ENCODE results near the gene ALOX5.

The ALOX5 gene

DNA sequence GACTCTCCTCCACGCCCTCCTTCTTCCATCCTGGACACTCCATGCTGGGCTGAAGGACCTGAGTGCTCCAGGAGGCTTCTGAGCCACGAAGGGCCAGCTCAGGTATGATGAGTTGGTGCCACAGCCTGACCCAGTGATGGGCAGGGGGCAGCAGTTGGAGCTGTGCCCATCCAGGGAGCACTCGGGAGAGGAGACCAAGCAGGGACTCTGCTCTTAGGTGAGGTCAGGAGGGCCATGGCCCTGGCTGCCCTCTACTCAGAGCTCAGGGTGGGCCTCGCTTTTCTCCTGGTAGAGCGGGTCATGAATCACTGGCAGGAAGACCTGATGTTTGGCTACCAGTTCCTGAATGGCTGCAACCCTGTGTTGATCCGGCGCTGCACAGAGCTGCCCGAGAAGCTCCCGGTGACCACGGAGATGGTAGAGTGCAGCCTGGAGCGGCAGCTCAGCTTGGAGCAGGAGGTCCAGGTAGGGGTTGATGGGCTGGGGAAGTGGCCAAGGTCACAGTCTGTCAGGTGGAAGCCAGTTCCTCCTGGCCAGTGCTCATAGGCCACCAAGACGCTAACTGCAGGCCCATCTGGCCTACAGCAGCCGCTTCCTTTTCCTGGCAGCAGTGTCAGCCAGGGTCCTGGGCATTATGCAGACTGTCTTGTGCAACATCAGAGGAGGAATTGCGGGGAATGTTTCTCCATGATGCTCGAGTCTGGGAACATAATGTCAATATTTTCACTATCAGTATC lies 50.8 kb downstream of the ALOX5 start:
- no peak for DNase-seq (ENCODE audit: low read depth)

GRCh38 chr10:45425621-45426563 lies 51.9 kb downstream of the ALOX5 start:
- no peak for DNase-seq (ENCODE audit: low read depth)

DNA sequence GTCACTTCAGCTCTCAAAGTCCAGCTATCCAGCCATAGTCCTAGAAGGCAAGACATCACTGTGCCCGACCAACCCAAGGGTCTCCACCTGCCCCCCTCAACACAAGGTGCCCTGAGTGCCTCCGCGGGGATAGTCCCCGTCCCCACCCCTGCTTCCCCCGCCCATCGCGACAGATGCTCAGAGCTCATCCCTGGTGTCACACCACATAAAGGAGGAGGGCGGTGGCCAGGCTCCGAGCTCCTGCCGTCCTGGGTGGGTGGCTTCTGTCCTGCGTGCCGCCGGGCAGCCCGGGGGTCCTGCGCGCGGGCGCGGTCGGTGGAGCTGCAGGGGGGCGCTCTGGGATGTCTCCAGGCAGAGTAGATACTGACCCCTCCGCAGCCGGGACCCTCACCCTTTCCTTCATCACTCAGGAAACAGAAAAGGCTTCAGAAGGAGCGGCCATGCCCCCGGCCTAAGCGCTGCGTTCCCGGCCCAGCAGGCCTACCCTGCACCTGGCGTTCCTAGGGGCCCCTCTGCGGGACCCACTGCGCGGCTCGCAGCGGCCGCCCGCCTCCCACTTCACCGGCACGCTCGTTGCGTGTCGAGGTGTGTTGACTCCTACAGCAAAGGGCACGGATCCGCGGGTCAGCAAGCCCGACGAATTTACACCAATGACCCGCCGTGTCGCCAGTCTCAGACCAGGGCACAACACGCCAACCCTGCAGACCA lies 53.4 kb downstream of the ALOX5 start:
- DNase-seq (ENCODE audit: low read depth): no peak

- no peak for DNase-seq (ENCODE audit: low read depth)
Measured at GRCh38 chr10:45427970-45428366, 54.0 kb downstream of the ALOX5 start.

DNA sequence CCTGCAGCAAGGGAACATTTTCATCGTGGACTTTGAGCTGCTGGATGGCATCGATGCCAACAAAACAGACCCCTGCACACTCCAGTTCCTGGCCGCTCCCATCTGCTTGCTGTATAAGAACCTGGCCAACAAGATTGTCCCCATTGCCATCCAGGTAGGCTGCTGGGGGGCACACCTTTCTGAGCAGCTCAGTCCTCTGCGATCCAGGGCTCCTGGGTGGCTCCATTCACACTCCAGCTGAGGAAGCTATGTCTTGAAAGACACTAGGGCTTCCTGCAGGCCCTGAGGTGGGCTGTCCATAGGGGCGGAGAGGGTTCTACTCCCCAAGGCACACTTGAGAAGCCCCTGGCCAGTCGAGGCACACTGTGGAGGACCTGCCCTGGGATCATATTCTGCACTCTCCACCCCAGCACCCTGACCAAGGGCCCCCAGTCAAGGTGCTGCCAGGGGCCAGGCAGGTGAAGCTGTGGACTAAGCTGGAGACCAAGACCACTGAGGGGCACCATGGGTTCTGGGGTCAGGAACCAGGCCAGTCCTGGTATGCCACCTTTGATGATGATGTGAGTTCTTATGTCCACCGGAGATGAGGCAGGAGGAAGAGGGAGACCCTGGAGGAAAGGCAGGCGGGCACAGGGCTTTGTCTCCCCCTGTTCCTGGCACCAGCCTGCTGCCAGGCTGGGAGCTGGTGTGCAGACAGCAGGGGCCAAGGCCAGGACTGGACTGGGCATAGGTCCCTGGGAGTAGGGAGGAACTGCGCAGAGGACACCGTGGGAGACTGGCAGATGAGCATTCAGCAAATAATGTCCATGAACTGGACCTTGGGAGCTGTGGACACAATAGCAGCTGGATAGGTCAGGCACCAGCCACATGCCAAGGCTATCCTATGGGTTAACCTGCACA lies 54.8 kb downstream of the ALOX5 start:
- no peak for DNase-seq (ENCODE audit: low read depth)

DNA sequence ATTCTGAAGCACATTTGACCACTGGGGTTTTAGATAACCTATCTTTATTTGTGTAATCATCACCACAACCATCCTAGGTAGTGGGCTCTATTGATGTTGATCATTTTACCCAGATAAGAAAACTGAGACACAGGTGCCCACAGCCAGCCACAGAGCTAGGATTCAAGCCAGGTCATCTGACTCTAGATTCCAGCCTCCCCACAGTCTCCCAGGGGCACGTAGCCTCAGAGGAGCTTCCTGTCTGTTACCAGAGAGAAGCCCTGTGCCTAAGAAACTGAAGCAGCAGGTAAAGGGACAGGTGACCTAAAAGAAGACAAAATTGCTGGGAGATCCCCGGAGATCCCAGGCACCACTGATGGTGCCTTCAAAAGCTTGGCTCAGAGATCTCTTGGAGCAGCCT lies 55.8 kb downstream of the ALOX5 start:
- DNase-seq (ENCODE audit: low read depth): no peak

DNA sequence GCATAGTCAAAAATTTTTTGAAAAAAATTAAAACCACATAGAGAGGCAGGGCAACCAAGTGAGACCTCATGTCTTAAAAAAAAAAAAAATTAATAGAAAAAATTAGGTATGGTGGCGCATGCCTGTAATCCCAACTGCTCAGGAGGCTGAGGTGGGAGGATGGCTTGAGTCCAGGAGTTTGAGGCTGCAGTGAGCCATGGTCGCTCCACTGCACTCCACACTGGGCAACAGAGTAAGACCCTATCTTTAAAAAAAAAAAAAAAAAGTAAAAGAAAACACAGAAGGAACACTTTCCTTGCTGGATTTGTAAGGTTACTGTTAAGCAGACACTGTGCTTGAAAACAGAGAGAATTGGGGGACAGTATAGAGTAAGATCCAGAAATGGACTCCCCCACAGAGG lies 58.1 kb downstream of the ALOX5 start:
- DNase-seq (ENCODE audit: low read depth): no peak

DNA sequence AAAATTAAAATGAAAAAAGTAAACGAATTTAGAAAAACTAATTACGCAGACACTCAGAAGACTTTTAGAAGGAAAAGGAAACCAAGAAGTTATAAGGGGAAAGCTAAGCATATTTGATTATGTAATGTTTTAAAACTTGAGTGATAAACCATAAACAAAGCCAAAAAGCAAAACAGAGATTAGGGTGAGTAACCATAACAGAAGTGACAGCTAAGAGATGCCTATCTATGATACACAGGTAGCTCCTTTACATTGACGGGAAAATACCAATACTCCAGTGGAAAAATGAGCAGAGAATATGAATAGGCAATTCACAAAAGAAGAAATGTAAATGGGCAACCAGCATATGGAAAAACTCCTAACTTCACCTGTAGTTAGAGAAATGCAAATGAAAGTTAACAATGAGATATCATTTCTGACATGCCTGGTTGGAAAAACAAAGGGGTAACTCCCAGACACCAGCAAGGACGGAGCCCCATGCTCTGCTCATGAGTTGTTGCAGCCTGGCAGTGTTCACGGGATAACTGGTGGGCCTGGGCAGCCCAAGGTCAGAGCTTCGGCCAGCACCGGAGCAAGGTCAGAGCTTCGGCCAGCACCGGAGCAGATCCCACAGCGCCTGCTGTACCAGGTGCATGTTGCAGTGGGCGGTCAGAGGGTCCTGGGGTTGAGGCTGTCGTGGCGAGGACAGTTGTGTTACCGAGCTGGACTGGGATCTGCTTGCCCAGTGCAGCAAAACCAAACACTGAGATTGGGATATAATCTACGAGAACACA lies 58.9 kb downstream of the ALOX5 start:
- DNase-seq (ENCODE audit: low read depth): no peak

DNA sequence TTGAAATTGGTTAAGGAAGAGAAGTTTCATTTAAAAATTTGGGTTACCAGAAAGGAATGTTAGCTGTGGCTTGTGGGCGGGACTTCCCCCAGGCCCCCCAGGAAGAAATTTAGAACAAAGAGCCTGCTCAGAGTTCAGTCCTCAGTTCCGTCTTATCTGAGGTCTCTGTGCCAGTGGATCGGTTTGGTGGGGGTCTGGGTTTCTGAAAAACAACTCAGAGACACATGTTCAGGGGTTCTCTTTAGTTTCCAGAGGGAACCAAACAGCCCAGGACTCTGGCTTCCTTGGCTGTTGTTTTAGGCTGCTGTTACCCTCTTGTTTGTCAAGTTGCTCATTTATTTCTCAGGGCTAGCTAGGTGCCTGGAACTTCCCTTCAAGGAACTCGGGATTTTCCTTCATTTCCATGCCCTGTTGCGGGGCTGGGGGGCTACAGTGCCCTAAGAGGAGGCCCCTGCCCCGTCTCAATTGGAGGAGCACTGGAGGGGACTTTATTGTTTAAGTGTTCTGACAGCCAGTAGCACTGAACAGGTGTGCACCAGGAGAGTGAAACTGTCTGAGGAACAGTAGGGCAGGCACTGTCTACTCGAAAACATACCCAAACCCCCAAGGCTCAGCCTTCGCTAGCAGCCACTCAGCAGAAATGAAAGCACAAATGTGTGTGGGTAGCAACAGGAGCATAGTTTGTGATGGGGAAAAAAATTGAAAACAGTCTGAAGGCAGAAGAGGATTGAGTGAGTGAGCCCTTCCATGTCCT lies 59.9 kb downstream of the ALOX5 start:
- no peak for DNase-seq (ENCODE audit: low read depth)

GRCh38 chr10:45437587-45438465 lies 63.8 kb downstream of the ALOX5 start:
- DNase-seq (ENCODE audit: low read depth): no peak

GRCh38 chr10:45438466-45439090 lies 64.6 kb downstream of the ALOX5 start:
- DNase-seq (ENCODE audit: low read depth): no peak

- DNase-seq (ENCODE audit: low read depth): no peak
Measured at GRCh38 chr10:45439365-45439764, 65.3 kb downstream of the ALOX5 start.

- no peak for DNase-seq (ENCODE audit: low read depth)
Measured at GRCh38 chr10:45439873-45440272, 65.9 kb downstream of the ALOX5 start.

DNA sequence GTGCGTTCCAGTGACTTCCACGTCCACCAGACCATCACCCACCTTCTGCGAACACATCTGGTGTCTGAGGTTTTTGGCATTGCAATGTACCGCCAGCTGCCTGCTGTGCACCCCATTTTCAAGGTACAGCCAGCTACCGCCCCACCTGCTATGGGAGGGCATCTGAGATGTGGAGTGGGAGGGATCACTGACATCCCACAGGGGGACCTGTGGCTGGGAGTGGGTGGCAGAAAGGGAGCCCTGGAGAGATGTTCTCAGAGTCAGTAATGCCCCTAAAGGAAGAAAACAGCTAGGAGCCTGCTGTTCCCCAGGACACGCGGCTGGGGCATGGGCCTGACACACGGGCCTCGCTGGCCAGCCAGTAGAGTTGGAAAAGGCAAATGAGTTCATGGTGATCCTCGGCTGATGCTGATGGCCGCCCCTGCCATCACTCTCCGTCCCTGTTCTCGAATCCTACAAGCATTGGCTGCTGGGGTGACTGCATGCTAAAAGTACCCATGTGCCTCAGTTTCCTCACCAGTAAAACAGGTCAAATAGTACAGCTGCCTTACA lies 66.6 kb downstream of the ALOX5 start:
- DNase-seq (ENCODE audit: low read depth): no peak

GRCh38 chr10:45441239-45442190 lies 67.5 kb downstream of the ALOX5 start:
- no peak for DNase-seq (ENCODE audit: low read depth)

DNA sequence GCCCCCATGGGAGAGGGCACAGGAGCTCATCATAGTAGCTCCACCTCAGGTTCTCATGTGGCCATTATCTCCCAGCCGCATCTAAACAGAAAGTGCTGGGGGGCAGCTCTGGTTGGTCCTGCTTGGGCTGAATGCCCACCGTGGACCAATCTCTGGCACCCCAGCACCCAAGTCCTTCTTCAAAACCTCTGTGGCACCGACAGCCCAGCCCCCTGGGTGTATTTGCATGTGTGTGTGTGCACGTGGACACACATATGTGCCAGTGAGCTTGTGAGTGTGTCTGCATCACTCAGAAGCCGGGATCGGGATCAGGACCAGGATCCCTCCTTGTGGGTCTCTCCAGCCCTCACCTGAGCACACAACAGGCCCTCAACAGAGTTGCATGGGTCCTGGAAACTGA lies 68.2 kb downstream of the ALOX5 start:
- no peak for DNase-seq (ENCODE audit: low read depth)

DNA sequence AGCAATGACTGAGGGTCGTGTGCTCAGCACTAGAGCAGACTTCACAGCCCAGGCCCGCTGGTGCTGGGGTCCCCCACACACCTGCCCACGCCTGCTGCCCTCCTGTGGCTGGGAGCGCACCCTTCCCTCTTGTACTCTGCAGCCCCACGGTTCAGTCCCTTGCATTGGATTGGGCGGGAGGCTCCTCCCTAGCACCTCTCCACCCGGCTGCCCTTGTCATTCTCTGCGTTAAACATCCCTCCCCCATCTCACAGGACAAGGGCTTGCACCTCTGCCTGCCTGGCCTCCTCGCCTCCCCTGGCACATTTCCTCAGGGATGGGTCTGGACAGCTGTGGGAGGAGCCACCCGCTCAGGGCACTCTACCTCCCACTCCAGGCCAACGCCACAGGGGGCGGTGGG lies 68.6 kb downstream of the ALOX5 start:
- no peak for DNase-seq (ENCODE audit: low read depth)

Measured in GM04503 (cell line).